ENCODE measurements around the gene CCIN. TPM values are rescaled to one million over a fixed set of nuclear protein-coding genes. Genes with fewer than 3 reads are reported as not detected.

Gene CCIN
- total RNA-seq, 4 donors from 2014 or later: 0.65 to 2.5 (median 0.95) TPM; not detected in 1

DNA sequence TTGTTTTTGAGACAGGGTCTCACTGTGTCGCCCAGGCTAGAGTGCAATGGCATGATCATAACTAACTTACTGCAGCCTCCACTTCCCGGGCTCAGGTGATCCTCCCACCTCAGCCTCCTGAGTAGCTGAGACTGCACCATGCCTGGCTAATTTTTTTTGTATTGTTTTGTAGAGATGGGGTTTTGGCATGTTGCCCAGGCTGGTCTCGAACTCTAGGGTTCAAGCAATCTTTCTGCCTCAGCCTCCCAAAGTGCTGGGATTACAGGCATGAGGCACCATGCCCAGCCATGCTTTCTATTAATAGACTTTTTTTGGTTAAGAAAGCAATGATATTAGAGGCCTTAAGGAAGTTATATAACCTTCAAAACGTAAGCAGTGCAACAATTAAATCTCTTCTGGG, 44.8 kb downstream of the CCIN start:
- ATAC-seq (ENCODE audit: low FRiP score): no peak
- DNase-seq (ENCODE audit: low spot score): no peak
- TF ChIP-seq, protein P1, sequence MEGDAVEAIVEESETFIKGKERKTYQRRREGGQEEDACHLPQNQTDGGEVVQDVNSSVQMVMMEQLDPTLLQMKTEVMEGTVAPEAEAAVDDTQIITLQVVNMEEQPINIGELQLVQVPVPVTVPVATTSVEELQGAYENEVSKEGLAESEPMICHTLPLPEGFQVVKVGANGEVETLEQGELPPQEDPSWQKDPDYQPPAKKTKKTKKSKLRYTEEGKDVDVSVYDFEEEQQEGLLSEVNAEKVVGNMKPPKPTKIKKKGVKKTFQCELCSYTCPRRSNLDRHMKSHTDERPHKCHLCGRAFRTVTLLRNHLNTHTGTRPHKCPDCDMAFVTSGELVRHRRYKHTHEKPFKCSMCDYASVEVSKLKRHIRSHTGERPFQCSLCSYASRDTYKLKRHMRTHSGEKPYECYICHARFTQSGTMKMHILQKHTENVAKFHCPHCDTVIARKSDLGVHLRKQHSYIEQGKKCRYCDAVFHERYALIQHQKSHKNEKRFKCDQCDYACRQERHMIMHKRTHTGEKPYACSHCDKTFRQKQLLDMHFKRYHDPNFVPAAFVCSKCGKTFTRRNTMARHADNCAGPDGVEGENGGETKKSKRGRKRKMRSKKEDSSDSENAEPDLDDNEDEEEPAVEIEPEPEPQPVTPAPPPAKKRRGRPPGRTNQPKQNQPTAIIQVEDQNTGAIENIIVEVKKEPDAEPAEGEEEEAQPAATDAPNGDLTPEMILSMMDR (IDR thresholded peaks at IDR 0.05): no peak

DNA sequence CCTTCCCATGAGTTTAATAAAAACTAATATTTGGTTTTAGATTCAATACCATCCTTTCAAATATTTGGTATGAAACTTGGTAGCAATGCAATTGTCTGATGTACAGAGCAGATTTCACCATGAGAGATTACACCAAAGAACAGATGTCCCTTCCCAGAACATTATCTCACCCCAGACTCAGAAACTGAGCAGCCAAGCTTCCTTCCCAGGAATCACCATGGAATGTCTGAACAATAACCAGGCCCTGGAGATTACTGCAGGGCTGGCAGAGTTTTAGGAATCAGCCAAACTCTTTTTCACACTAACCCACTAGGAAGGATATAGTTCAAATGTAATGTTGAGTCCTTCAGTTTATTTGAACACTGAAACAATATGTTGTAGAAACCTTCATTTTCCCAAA, 45.4 kb downstream of the CCIN start:
- ATAC-seq (ENCODE audit: low FRiP score) (no peak), DNase-seq (ENCODE audit: low spot score) (no peak)
- TF ChIP-seq, protein P1 (IDR thresholded peaks at IDR 0.05): no peak

DNA sequence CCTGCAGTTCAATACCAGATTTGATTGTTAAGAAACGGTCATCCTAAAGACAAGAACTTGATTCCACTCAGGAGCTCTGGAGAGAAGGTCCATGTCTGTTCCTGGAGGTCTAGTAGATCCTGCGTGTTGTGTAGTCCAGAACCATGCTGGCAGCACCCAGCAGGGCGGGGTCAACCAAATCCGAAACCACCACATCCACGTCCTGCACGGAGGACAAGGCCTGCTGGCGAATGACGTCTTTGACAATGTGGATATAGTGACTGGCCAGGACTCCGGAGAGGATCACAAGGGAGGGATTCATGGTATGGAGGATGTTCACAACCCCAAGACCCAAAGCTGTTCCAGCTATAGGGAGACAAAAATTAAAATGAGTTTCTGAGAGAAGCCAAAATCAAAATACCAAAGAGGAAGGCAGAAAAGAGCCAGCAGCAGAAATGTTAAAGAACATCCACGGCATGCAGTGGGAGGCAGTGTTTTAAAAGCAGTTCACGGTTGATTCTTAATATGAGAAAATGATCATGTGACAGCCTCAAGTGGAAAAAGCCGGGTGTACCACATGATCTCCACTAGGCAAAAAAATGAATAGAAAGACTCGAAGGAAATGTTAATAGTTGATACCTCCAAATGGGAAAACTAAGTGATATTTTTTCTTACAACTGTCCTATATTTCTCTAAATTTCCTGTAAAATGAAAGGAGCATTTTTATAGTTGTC, 48.2 kb downstream of the CCIN start:
- no peak for DNase-seq (ENCODE audit: low spot score)
- no peak for ATAC-seq (ENCODE audit: low FRiP score)
- TF ChIP-seq, protein P1 (IDR thresholded peaks at IDR 0.05): no peak

DNA sequence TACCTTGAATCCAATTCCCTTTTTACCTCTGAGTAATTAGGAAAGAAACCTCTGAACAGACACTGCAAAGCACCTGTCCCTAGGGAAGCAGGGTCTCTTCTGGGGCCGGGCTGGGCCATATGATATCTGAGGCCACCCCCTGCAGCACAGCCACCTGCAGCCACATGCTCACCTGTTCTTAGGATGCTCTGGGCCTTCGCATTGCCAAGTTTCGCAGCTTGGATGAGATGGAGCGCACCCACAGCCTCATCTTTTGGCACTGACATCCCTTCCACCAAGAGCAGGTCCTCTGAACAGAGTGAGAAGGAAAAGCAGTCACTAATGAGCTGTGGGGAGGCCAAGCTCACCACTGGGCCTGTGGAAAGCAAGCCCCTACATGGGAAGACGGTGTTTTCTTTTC, 48.8 kb downstream of the CCIN start:
- ATAC-seq (ENCODE audit: low FRiP score) (no peak), DNase-seq (ENCODE audit: low spot score) (no peak)
- TF ChIP-seq, protein P1 (IDR thresholded peaks at IDR 0.05): no peak

DNA sequence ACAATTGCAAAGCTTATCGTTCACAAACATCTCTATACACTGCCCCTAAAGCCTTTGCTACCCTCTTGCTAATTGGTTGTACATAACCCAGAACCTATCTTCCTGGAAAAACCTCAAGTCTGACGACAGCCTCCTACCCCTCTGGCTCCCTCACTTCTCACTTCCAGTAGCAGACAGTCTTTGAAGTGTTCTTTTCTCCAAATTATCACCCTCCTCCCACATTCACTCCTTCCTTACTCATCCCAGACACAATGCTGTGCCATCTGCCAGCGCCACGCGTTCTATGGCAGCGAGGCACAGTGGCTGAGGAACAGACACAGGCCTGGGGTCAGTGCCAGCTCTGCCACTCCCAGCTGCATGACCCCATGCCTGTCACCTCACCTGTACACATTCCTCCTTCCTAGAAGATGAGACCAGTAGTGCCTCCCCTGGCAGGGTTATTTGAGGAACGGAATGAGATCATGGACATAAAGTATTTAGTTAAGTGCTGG, 49.3 kb downstream of the CCIN start:
- ATAC-seq (ENCODE audit: low FRiP score): no peak
- TF ChIP-seq, protein P1 (IDR thresholded peaks at IDR 0.05): no peak
- no peak for DNase-seq (ENCODE audit: low spot score)

Other genes starting within 250 kb of the CCIN start
- gene OR2S2, start 211.2 kb upstream of the CCIN start, total RNA-seq: not detected
- gene RECK, start 132.5 kb upstream of the CCIN start, total RNA-seq: 10 to 100 TPM; 15.0 to 27.7 (median 21.7) TPM
- gene GLIPR2, start 32.7 kb upstream of the CCIN start, total RNA-seq: 10 to 100 TPM; 13.6 to 71.1 (median 42.2) TPM
- 100 to 1,000 TPM; 180 to 187 (median 185) TPM for gene CLTA, start 21.5 kb downstream of the CCIN start, total RNA-seq
- 10 to 100 TPM; 28.5 to 42.1 (median 35.4) TPM for gene GNE, start 89.1 kb downstream of the CCIN start, total RNA-seq
- gene RNF38, start 230.9 kb downstream of the CCIN start, total RNA-seq: 10 to 100 TPM; 19.9 to 37.8 (median 23.2) TPM